ENCODE measurements around the gene ASL.
"Not testable (repeated sequence)": the region's sequence is repeated elsewhere in the genome, so short reads cannot be mapped to it uniquely, and the experiment has no call there.

Gene ASL

DNA sequence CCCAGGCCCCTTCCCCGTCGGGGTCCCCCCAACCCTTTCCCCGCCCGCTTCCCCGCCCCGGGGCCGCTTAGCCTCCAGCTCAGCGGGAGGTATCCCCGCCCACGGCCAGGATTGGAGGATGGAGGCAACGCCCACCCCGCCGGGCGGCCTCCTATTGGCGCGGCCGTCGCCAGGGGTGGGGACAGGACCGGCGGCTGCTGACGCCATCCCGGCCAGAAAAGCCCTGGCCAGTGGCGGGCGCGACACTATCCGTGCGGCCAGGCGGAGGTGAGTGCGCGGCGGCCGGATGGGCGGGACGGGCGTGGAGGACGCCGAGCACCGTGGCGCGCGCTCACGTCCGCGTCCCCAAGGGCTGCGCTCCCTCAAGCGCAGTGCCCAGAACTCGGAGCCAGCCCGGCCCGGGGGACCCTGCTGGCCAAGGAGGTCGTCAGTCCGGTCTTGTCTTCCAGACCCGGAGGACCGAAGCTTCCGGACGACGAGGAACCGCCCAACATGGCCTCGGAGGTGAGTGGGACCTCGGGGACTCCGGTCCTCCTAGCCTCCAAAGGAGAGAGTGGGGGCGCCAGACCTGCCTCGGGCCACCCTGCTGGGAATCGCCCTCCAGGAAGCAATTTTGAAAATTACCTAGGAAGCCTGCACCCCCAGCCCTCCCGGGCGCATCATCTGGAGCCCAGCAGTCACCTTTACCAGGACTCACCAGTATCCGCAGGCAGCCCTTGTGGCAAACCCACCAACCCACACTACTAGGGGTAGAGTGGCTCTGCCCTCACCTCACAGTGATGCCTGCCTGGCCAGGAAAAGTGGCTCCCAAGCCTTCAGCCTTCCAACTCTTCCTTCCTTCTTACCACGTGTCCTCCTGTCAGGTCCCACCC, at the start of gene ASL:
Gene ASL, plus strand, starts transcription at position 230 of the 872 bp plus-strand sequence. Its CDS starts 263 bp downstream, at position 493.
- DNase-seq (ENCODE audit: extremely low read depth in 1 of 2, low read depth in 1 of 2), result peak; percentile 84 to 85

DNA sequence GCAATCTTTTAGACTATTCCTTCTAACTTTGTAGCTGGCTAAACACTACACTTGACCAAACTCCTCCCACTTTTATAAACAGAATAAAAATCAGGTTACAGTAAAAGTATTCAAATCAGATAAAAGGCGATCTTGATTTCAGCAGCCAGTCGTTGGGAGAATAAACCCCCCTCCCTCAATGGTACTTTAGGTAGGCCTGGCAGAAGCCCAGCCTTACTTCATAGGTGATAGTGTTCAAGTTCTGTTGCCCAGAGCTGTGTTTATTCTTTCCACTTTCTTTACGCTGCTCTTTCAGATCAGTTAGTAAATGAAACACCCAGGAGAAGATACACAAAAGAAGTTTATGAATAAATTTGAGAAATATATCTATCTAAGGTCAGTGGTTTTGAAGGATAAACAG, 47.3 kb upstream of the ASL start:
- DNase-seq (ENCODE audit: extremely low read depth in 1 of 2, low read depth in 1 of 2), result not testable (repeated sequence)

- DNase-seq (ENCODE audit: extremely low read depth in 1 of 2, low read depth in 1 of 2), result no peak
Observed at GRCh38 chr7:66033471-66034385, 41.9 kb upstream of the ASL start.

GRCh38 chr7:66034436-66035010, 41.1 kb upstream of the ASL start:
- not testable (repeated sequence) for DNase-seq (ENCODE audit: extremely low read depth in 1 of 2, low read depth in 1 of 2)

DNA sequence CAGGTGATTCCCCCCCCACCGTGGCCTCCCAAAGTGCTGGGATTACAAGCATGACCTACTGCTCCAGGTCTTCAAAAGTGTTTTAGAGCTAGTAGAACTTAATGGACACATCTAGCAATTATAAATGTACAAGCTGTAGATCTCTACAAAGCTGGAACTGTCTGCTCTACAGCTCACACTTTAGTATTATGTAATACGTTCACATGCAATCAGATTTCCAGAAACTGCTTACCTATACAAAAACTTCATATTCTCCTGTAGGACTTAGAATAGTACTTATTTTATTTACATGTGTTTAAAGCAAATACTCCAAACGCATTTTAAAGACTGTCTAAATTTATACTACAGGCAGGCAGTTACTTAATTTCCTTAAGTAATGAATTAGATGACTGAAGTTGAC, 39.2 kb upstream of the ASL start:
- no peak for DNase-seq (ENCODE audit: extremely low read depth in 1 of 2, low read depth in 1 of 2)

GRCh38 chr7:66036788-66037187, 38.8 kb upstream of the ASL start:
- no peak for DNase-seq (ENCODE audit: extremely low read depth in 1 of 2, low read depth in 1 of 2)

GRCh38 chr7:66039094-66039670, 36.4 kb upstream of the ASL start:
- DNase-seq (ENCODE audit: extremely low read depth in 1 of 2, low read depth in 1 of 2), result no peak

GRCh38 chr7:66043681-66044497, 31.7 kb upstream of the ASL start:
- DNase-seq (ENCODE audit: extremely low read depth in 1 of 2, low read depth in 1 of 2), result no peak

DNA sequence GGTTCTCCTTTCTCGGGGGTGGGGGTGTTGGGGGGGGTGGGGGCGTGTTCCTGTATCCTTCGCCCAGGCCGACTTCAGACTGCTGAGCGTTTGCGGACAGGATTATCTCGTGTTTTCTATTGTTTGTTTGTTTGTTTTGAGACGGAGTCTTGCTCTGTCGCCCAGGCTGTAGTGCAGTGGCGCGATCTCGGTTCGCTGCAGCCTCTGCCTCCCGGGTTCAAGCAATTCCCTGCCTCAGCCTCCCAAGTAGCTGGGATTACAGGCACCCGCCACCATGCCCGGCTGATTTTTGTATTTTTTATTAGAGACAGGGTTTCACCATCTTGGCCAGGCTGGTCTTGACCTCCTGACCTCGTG, 31.1 kb upstream of the ASL start:
- DNase-seq (ENCODE audit: extremely low read depth in 1 of 2, low read depth in 1 of 2), result not testable (repeated sequence)

DNA sequence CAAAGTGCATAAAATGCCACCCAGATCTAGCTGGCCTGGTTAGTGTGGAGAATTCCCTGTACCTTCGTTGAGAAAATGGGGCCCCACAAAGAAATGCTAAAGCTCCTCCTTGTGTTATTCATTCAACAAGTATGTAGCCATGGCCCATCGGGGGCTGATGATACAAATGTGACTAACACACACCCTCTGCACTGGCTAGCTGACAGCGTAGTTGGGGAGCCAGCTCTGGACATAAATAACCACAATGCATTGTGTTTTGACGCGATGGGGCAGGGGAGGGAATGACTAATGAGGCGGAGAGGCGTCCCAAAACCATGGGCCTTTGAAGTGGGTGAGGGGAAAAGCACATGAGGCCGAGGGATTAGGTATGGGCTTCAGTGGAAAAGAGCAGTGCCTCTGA, 28.2 kb upstream of the ASL start:
- no peak for DNase-seq (ENCODE audit: extremely low read depth in 1 of 2, low read depth in 1 of 2)

- not testable (repeated sequence) for DNase-seq (ENCODE audit: extremely low read depth in 1 of 2, low read depth in 1 of 2)
Observed at GRCh38 chr7:66049886-66050285, 25.7 kb upstream of the ASL start.

DNA sequence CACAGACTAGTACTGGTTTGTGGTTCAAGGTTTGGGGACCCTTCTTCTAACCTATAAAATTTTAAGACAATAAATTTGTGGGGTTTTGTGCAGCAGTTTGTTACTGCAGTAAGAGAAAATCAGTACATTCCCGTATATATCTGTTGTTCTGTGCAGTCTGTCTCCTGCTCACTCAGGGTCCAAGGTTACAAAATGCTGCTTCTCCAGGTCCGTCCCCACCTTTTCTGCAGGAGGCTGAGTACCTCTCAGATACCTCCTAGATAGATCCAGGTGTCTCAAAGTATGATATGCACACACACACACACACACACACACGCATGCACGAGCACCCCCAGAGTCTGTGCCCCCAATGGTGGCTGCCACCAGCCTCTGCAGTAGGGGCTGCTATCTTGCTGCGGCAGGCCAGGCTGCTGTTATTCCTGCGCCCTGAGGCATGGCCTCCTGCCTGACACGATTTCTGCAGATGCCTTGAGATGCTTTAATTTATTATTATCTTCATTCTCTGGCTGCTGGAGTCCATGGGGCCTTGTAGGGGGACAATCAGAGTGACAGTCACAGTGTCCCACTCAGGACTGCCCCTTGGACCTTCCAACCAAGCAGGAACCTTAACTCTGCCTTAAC, 25.2 kb upstream of the ASL start:
- no peak for DNase-seq (ENCODE audit: extremely low read depth in 1 of 2, low read depth in 1 of 2)

GRCh38 chr7:66050990-66051448, 24.6 kb upstream of the ASL start:
- DNase-seq (ENCODE audit: extremely low read depth in 1 of 2, low read depth in 1 of 2), result no peak

DNA sequence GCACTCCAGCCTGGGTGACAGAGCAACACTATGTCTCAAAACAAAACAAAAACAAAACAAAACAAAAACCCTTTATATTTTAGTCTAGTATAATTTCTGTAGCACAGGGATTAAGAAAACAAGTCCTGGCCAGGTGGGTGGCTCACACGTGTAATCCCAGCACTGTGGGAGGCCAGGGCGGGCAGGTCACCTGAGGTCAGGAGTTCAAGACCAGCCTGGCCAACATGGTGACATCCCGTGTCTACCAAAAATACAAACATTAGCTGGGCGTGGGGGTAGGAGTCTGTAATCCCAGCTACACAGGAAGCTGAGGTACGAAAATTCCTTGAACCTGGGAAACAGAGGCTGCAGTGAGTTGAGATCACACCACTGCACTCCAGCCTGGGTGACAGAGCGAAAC, 23.2 kb upstream of the ASL start:
- no peak for DNase-seq (ENCODE audit: extremely low read depth in 1 of 2, low read depth in 1 of 2)

GRCh38 chr7:66054063-66054462, 21.6 kb upstream of the ASL start:
- no peak for DNase-seq (ENCODE audit: extremely low read depth in 1 of 2, low read depth in 1 of 2)

GRCh38 chr7:66055321-66055956, 20.2 kb upstream of the ASL start:
- no peak for DNase-seq (ENCODE audit: extremely low read depth in 1 of 2, low read depth in 1 of 2)

DNA sequence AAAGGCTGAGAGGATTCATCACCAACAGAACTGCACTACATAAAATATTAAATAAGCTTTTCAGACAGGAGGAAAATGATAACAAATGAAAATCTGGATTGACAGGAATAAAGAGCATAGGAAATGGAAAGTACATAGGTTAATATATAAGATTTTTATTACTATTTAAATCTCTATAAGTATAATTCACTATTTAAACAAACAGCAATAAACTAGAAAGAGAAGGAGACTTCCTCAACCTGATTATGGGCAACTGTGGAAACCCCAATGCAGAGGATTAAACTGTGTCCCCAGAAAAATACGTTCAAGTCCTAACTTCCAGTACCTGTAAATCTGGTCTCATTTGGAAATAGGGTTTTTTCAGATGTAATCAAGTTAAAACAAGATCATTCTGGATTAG, 14.8 kb upstream of the ASL start:
- no peak for DNase-seq (ENCODE audit: extremely low read depth in 1 of 2, low read depth in 1 of 2)

DNA sequence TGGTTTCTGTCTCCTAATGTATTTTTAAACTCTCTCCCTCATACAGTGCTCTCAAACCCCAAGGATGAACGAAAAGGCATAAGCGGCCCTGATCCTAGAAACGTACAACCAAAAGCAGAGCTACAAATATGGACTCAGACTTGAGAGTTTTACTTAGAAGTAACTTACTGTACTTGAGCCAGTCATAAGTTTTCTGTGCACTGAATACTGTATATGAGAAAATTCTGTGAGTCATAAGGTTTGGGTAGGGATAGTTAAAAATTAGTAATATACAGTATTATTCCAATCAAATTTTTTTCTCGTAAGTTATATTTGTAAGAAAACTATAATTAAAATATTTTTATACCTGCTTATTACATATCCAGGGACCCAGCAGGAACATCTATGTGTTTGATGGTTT, 5.9 kb upstream of the ASL start:
- DNase-seq (ENCODE audit: extremely low read depth in 1 of 2, low read depth in 1 of 2), result no peak

- no peak for DNase-seq (ENCODE audit: extremely low read depth in 1 of 2, low read depth in 1 of 2)
Observed at GRCh38 chr7:66070222-66070621, 5.4 kb upstream of the ASL start.

All from stimulated activated CD8-positive, alpha-beta memory T cell treated with anti-CD3 and anti-CD28 coated beads, Interleukin-7, amount 100 ng/mL, for 48 hours (primary cell).